T-helper 2 cell treated with Interferon-gamma antibody and Interleukin-4, amounts not matched to agents 5 μg/mL and 100 μg/mL, for 36 hours (primary cell): ENCODE data around the gene SAMD11.

ENCODE experiments used
- DNase-seq: peaks from one replicate; pipeline ENCODE4 v3.0.0; 2021; ENCODE audit warnings: low spot score
- H3K27ac Mint-ChIP-seq: one replicate; pipeline ENCODE4 v1.8.0; 2021; ENCODE audit warnings: mild to moderate bottlenecking, mixed read lengths
- H3K27me3 Mint-ChIP-seq: one replicate; pipeline ENCODE4 v1.8.0; 2021; ENCODE audit warnings: low read depth, mixed read lengths
- H3K36me3 Mint-ChIP-seq: one replicate; pipeline ENCODE4 v1.8.0; 2021; ENCODE audit warnings: low read depth, mixed read lengths
- H3K4me1 Mint-ChIP-seq: one replicate; pipeline ENCODE4 v1.8.0; 2021; ENCODE audit warnings: low read depth, mixed read lengths
- H3K4me3 Mint-ChIP-seq: one replicate; pipeline ENCODE4 v1.8.0; 2022; ENCODE audit warnings: mild to moderate bottlenecking, moderate library complexity, mixed read lengths
- H3K9me3 Mint-ChIP-seq: one replicate; pipeline ENCODE4 v1.8.0; 2021; ENCODE audit warnings: mixed read lengths

The SAMD11 gene

GRCh38 chr1:899636-900317 lies 23.9 kb upstream of the SAMD11 start:
- Mint-ChIP-seq H3K4me1 (peaks cover 9% of the 10 kb centered on the region), H3K36me3 (peaks cover 4% of the 10 kb centered on the region), H3K4me3 (no peak overlapping the region), H3K27ac (no peak overlapping the region), H3K27me3 (peaks cover 58% of the 10 kb centered on the region), H3K9me3 (peaks cover 20% of the 10 kb centered on the region)
- no peak for DNase-seq

- no peak overlapping the region for H3K4me3 Mint-ChIP-seq
- peaks cover 59% of the 10 kb centered on the region for H3K27me3 Mint-ChIP-seq
Observed at GRCh38 chr1:901108-901859, 22.4 kb upstream of the SAMD11 start.

GRCh38 chr1:902802-903201 lies 20.9 kb upstream of the SAMD11 start:
- DNase-seq: no peak

More at GRCh38 chr1:901108-901859, 22.4 kb upstream of the SAMD11 start:
- no peak overlapping the region for H3K27ac Mint-ChIP-seq
- H3K4me1 Mint-ChIP-seq: peaks cover 9% of the 10 kb centered on the region
- peaks cover 20% of the 10 kb centered on the region for H3K9me3 Mint-ChIP-seq
- H3K36me3 Mint-ChIP-seq: peaks cover 4% of the 10 kb centered on the region
- no peak for DNase-seq

GRCh38 chr1:903305-903704 lies 20.4 kb upstream of the SAMD11 start:
- Mint-ChIP-seq H3K4me3 (peak overlapping the region; percentile 43), H3K27ac (no peak overlapping the region), H3K4me1 (peaks cover 4% of the 10 kb centered on the region), H3K27me3 (peaks cover 58% of the 10 kb centered on the region), H3K36me3 (no peaks in the 10 kb centered on the region), H3K9me3 (peaks cover 5% of the 10 kb centered on the region)
- DNase-seq: no peak

More at GRCh38 chr1:902802-903201, 20.9 kb upstream of the SAMD11 start:
- H3K27me3 Mint-ChIP-seq: peaks cover 59% of the 10 kb centered on the region
- H3K4me3 Mint-ChIP-seq: no peak overlapping the region
- peaks cover 2% of the 10 kb centered on the region for H3K36me3 Mint-ChIP-seq
- H3K27ac Mint-ChIP-seq: no peak overlapping the region
- H3K4me1 Mint-ChIP-seq: peaks cover 9% of the 10 kb centered on the region
- H3K9me3 Mint-ChIP-seq: peaks cover 10% of the 10 kb centered on the region

- Mint-ChIP-seq H3K27ac (no peak overlapping the region), H3K4me3 (peak overlapping the region; percentile 43), H3K36me3 (no peaks in the 10 kb centered on the region), H3K9me3 (no peaks in the 10 kb centered on the region), H3K4me1 (no peaks in the 10 kb centered on the region), H3K27me3 (peaks cover 54% of the 10 kb centered on the region)
- no peak for DNase-seq
Observed at GRCh38 chr1:903721-904271, 19.9 kb upstream of the SAMD11 start.

GRCh38 chr1:904310-904950 lies 19.3 kb upstream of the SAMD11 start:
- Mint-ChIP-seq H3K4me3 (peak overlapping the region; percentile 67), H3K36me3 (no peaks in the 10 kb centered on the region), H3K9me3 (no peaks in the 10 kb centered on the region), H3K27me3 (peaks cover 54% of the 10 kb centered on the region), H3K4me1 (no peaks in the 10 kb centered on the region), H3K27ac (no peak overlapping the region)
- peak; percentile 81 for DNase-seq

- Mint-ChIP-seq H3K4me1 (no peaks in the 10 kb centered on the region), H3K9me3 (no peaks in the 10 kb centered on the region), H3K4me3 (peak overlapping the region; percentile 40), H3K36me3 (no peaks in the 10 kb centered on the region), H3K27me3 (peaks cover 50% of the 10 kb centered on the region), H3K27ac (no peak overlapping the region)
- no peak for DNase-seq
Observed at GRCh38 chr1:905071-905749, 18.5 kb upstream of the SAMD11 start.

GRCh38 chr1:905811-906599 lies 17.7 kb upstream of the SAMD11 start:
- Mint-ChIP-seq H3K4me1 (no peaks in the 10 kb centered on the region), H3K27ac (no peak overlapping the region), H3K9me3 (no peaks in the 10 kb centered on the region), H3K27me3 (peaks cover 50% of the 10 kb centered on the region), H3K4me3 (no peak overlapping the region), H3K36me3 (no peaks in the 10 kb centered on the region)
- no peak for DNase-seq

- Mint-ChIP-seq H3K27ac (no peak overlapping the region), H3K36me3 (no peaks in the 10 kb centered on the region), H3K27me3 (peaks cover 52% of the 10 kb centered on the region), H3K9me3 (no peaks in the 10 kb centered on the region), H3K4me1 (no peaks in the 10 kb centered on the region), H3K4me3 (no peak overlapping the region)
- DNase-seq: no peak
Observed at GRCh38 chr1:906600-907420, 16.9 kb upstream of the SAMD11 start.

GRCh38 chr1:907611-908451 lies 15.9 kb upstream of the SAMD11 start:
- DNase-seq: no peak
- no peaks in the 10 kb centered on the region for H3K9me3 Mint-ChIP-seq
- no peaks in the 10 kb centered on the region for H3K36me3 Mint-ChIP-seq
- H3K27ac Mint-ChIP-seq: no peak overlapping the region
- H3K4me3 Mint-ChIP-seq: no peak overlapping the region
- peaks cover 58% of the 10 kb centered on the region for H3K27me3 Mint-ChIP-seq
- H3K4me1 Mint-ChIP-seq: no peaks in the 10 kb centered on the region

GRCh38 chr1:908661-909060 lies 15.1 kb upstream of the SAMD11 start:
- no peak for DNase-seq
- H3K27me3 Mint-ChIP-seq: peaks cover 53% of the 10 kb centered on the region
- H3K27ac Mint-ChIP-seq: no peak overlapping the region

GRCh38 chr1:909861-910310 lies 13.8 kb upstream of the SAMD11 start:
- Mint-ChIP-seq H3K4me3 (no peak overlapping the region), H3K27me3 (peaks cover 51% of the 10 kb centered on the region)

More at GRCh38 chr1:908661-909060, 15.1 kb upstream of the SAMD11 start:
- Mint-ChIP-seq H3K9me3 (no peaks in the 10 kb centered on the region), H3K4me3 (no peak overlapping the region), H3K4me1 (no peaks in the 10 kb centered on the region), H3K36me3 (no peaks in the 10 kb centered on the region)

More at GRCh38 chr1:909861-910310, 13.8 kb upstream of the SAMD11 start:
- no peak for DNase-seq
- Mint-ChIP-seq H3K9me3 (no peaks in the 10 kb centered on the region), H3K4me1 (no peaks in the 10 kb centered on the region), H3K27ac (no peak overlapping the region), H3K36me3 (no peaks in the 10 kb centered on the region)
